ENCODE results near the gene KRT26.
"Not testable (repeated sequence)": the region's sequence is repeated elsewhere in the genome, so short reads cannot be mapped to it uniquely, and the experiment has no call there.

KRT26 gene

GRCh38 chr17:40793832-40794231, 21.8 kb upstream of the KRT26 start:
- DNase-seq, result no peak

DNA sequence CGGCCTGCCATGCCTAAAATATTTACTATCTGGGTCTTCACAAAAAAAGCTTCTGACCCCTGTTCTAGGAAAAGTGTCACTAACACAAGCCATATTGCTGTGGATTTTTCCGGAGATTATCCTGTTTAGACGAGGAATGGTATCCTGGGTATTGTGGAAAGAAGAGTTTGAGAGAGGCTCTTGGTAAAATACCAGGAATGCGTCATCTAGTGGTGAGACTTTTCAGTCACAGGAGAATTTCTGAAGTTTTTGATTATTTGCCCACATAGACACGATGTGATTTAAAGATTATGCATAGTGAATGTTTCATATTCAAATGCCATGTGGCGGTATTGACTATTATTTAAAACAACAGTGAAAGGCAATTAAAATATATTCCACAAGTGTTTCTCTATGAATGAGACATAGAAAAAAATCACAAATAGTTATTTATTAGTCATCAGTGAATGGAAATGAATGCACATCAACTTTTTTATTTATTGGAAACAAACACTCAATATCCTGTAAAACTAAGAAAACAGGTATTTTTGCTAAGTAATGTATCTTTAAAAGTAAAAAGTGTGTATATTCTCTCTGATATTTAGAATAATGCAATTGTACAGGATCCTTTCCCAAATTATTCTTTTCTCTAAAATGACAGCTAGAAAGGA, 19.9 kb upstream of the KRT26 start:
- no peak for DNase-seq

DNA sequence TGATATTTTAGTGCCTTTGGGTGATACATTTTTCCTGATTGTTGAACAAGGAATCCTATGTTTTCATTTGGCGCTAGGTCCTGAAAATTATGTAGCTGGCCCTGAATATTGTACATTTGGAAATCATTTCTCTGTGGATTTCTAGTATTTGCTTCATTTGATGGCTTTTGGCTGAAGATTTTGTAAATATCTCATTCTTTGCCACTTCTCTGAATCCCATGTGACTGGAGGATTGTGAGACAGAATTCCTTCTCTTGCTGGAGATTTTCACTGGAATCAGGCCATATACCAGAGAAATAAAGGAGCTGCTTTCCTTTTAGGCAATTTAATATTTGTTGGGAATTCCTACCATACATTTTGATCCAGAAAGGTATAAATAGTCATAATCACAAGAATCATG, 19.1 kb upstream of the KRT26 start:
- DNase-seq, result no peak

- no peak for DNase-seq
These were observed 10.4 kb upstream of the KRT26 start, which contains the start of gene KRT27 for GRCh38 chr17:40782450-40782849. Gene KRT27, minus strand, starts transcription at chr17:40782550. Its CDS starts 57 bp downstream, at chr17:40782493.

DNA sequence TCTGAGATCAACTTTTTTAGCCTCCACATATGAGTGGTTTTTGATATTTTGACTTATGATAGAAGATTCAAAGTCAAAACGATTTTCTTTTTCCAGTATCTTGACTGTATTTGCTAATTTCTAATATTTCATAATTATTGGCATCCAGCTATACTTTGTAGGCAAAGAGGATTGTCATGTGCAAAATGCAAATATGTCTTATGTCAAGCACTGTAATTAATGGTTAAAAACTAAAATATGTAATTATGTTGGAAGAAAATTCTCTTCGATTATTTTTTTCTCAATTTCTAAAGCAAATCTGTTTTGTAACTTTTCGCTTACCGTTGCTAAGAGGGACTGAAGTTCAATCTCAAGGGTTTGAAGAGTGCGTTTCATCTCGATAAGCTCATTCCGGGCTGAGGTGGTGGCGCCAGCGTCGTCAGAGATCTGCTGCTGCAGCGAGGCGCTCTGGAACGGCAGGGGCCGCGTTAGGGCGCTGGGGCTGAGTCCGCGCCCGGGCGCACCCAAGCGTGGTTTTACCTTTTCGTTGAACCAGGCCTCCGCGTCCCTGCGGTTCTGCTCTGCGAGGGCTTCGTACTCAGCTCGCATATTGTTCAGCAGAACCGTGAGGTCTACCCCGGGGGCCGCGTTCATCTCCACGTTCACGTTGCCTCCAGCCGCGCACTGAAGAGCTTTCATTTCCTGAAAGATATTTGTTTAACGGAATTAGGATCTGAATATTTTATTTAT, 7.3 kb upstream of the KRT26 start:
- DNase-seq, result no peak

- DNase-seq, result no peak
These were observed 6.5 kb upstream of the KRT26 start for GRCh38 chr17:40778461-40778860.

- DNase-seq, result no peak
These were observed 6.0 kb upstream of the KRT26 start for GRCh38 chr17:40777971-40778370.

GRCh38 chr17:40777459-40777858, 5.5 kb upstream of the KRT26 start:
- DNase-seq, result no peak

- no peak for DNase-seq
These were observed 3.9 kb upstream of the KRT26 start for GRCh38 chr17:40775945-40776344.

DNA sequence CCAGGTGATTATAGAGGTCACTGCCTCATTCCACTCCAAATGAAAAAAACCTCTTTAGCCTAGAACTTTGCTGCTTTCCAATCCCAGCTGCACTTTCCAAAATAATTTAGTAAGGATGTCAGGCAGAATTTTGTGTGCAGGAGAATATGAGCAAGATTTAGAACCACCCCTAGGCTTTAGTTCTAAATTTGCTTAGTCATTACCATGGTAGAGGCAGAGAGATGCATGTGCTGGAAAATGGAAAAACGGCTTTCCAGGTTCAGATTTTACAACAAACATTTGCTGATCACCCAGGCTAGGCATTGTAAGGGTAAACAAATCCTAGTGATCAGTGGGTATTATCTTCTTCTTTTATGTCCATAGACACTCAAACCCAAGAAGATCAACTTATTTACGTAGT, 6.3 kb downstream of the KRT26 start:
- DNase-seq, result no peak

- DNase-seq, result no peak
These were observed 8.2 kb downstream of the KRT26 start for GRCh38 chr17:40763752-40764151.

GRCh38 chr17:40760105-40761016, 11.6 kb downstream of the KRT26 start:
- no peak for DNase-seq

DNA sequence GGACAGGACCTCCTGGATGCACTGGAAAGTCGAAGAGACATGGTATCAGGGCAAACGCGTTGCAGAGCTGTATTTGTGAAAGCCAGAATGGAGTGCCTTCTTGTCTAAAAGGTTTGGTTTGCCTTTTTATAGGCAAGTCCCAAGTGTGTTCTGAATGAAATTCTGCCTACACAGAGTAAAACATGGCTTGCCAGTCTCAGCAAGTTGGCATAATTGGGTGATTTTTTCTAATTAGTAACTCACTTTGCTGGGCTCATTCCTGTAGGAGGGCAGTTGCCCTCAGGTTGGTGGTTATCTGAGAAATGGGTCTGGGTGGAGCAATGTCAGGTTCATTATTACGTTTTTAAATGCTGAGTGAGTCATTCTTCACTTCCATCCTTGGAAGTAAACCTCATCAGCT, 16.8 kb downstream of the KRT26 start, which contains the start of gene KRT25:
Gene KRT25, minus strand, starts transcription at position 101 of the 400 bp plus-strand sequence. Its CDS starts 60 bp downstream, at position 41.
- DNase-seq, result no peak

DNA sequence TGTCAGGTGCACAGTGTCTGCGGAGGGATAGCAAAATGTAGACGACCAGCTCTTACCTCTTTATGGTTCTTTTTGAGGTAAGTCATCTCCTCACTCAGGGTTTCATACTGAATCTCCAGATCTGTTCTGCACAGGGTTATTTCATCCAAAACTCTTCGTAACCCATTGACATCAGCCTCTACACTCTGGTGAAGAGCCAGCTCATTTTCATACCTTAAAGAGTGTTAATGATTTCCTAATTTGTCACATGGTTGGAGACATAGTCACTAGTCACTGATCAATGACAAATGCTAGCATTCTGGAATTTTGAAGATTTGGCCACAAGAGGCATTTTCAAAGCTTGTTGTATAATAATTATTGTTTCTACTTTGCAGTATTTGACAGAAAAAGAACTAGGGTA, 18.2 kb downstream of the KRT26 start:
- DNase-seq, result no peak

GRCh38 chr17:40751065-40751464, 20.9 kb downstream of the KRT26 start:
- DNase-seq, result no peak

GRCh38 chr17:40750391-40750790, 21.6 kb downstream of the KRT26 start:
- DNase-seq, result no peak

DNA sequence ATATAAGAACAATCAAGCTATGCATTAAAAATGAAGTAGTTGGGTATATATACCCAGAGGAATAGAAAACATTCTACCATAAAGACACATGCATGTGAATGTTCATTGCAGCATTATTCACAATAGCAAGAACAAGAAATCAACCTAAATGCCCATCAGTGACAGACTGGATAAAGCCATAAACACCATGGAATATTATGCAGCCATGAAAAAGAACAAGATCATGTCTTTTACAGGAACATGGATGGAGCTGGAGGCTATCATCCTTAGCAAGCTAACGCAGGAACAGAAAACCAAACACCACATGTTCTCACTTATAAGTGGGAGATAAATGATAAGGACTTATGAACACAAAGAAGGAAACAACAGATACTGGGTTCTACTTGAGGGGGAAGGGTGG, 23.3 kb downstream of the KRT26 start:
- not testable (repeated sequence) for DNase-seq

DNA sequence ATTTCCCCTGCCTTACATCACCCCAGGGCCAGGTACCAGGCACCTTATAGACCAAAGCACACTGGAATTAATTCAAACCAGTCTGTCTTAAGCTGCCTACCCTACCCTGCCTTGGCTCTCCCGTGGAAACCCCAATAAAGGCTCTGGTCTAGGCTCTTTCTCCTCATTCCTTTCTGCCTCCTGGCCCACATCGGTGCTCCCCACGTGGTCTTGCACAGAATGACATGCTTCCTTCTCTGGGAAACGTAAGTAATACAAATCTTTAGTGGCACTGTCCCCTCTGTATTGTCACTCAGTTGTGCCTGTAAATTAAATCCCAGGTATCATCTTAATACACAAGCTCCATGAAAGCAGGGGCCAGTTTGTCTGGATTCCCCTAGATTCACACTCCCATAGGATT, 33.4 kb downstream of the KRT26 start:
- no peak for DNase-seq

GRCh38 chr17:40735016-40735415, 37.0 kb downstream of the KRT26 start:
- DNase-seq, result no peak

DNA sequence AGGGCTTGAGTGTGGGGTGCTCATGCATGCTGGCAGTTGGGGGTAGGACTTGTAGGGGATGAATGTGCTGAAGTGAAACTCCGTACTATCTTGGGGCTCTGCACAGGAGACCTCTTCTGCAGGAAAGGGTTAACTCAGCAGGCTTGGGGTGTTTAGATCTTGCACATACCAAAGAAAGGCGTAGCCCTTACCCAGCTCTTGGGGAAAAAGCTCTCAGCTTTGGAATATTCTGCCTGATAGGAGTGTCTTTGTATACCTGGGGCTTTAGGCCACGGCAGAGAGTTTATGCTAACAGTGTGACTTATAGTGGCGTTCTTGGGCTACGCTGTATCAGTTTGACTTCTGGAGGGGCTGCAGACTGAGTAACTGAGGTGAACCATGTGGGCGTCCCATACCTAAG, 38.0 kb downstream of the KRT26 start:
- DNase-seq, result no peak

- no peak for DNase-seq
These were observed 41.0 kb downstream of the KRT26 start for GRCh38 chr17:40730970-40731369.

GRCh38 chr17:40727447-40728231, 44.4 kb downstream of the KRT26 start:
- no peak for DNase-seq

DNA sequence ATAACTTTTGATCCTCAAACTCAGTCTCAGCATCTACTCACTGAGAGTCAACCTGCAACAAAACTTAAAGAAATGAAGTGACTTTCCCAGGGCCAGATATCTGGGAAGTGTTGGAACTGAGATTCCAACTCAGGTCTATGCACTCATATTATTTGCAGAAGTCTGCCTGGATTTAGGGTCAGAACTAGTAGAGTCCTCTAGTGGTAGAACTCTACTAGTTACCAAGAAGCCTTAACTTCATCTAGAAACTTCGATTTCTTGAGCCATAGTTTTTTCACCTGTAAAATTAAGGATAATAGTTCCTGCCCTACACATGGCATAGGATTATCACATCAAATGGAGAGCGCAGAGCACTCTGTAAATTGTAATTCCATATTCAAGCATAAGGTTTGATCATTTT, 45.1 kb downstream of the KRT26 start:
- DNase-seq, result peak; percentile 9

Data from CD4-positive, alpha-beta T cell treated with Interleukin-4 for 4 hours (primary cell).